ENCODE results near the gene DNMT1. TPM values are rescaled to one million over a fixed set of nuclear protein-coding genes. Genes with fewer than 3 reads are reported as not detected.

DNMT1 gene
- polyA plus RNA-seq, 3 donors, result 17.6 to 72.5 (median 19.0) TPM

DNA sequence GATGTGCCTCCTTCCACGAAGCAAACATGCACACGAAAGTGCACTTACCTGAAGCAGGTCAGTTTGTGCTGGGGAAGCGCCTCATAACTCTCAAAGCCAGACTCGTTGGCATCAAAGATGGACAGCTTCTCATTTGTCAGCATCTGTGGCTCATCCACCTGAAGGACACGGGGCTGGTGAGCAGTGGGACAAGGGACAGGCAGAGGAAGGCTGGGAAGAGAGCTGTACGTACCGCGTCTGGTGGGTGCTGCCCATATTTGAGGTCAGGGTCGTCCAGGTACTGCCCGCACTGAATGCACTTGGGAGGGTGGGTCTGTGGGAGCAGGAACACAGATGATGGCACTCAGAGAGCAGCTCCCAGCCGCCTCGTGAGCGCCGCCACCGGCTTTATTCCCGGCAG lies 35.1 kb downstream of the DNMT1 start:
- Histone ChIP-seq H3K79me2 (ENCODE audit: insufficient read depth, low read length) (no peaks in the 10 kb centered on the region), H2AFZ (ENCODE audit: insufficient read depth, low read depth, low read length, poor library complexity, severe bottlenecking) (no peak overlapping the region), H3K4me2 (replicated peaks; ENCODE audit: extremely low read depth, low read length, poor library complexity, severe bottlenecking) (no peak overlapping the region), H3K9ac (ENCODE audit: insufficient read depth, low read length, poor library complexity, severe bottlenecking) (no peak overlapping the region), H3K27me3 (ENCODE audit: control insufficient read depth in 2 of 2, insufficient read depth in 2 of 2, low read length in 2 of 2) (no peaks in the 10 kb centered on the region), H3K4me1 (ENCODE audit: control insufficient read depth in 1 of 2, insufficient read depth in 2 of 2, low read length in 2 of 2) (no peaks in the 10 kb centered on the region), H3K9me3 (replicated peaks in 1 of 2; ENCODE audit: control insufficient read depth in 1 of 2, insufficient read depth in 1 of 2, low read length in 2 of 2) (no peaks in the 10 kb centered on the region), H3K36me3 (replicated peaks in 1 of 2; ENCODE audit: control insufficient read depth in 1 of 2, insufficient read depth in 2 of 2, low read length in 2 of 2) (peaks cover 89 to 99% of the 10 kb centered on the region in 2 donors), H4K20me1 (ENCODE audit: insufficient read depth, low read length) (no peaks in the 10 kb centered on the region), H3K27ac (ENCODE audit: low read depth in 1 of 2, low read length in 2 of 2) (no peak overlapping the region), H3K4me3 (replicated peaks in 1 of 3; ENCODE audit: low read depth in 2 of 3, low read length in 3 of 3) (no peak overlapping the region)
- H3K4me1 Mint-ChIP-seq, result no peaks in the 10 kb centered on the region
- peaks cover 0 to 2% (median 0%) of the 10 kb centered on the region in 7 donors for H3K9me3 Mint-ChIP-seq
- TF ChIP-seq, protein P1, sequence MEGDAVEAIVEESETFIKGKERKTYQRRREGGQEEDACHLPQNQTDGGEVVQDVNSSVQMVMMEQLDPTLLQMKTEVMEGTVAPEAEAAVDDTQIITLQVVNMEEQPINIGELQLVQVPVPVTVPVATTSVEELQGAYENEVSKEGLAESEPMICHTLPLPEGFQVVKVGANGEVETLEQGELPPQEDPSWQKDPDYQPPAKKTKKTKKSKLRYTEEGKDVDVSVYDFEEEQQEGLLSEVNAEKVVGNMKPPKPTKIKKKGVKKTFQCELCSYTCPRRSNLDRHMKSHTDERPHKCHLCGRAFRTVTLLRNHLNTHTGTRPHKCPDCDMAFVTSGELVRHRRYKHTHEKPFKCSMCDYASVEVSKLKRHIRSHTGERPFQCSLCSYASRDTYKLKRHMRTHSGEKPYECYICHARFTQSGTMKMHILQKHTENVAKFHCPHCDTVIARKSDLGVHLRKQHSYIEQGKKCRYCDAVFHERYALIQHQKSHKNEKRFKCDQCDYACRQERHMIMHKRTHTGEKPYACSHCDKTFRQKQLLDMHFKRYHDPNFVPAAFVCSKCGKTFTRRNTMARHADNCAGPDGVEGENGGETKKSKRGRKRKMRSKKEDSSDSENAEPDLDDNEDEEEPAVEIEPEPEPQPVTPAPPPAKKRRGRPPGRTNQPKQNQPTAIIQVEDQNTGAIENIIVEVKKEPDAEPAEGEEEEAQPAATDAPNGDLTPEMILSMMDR (IDR thresholded peaks at IDR 0.05), result no peak
- intact Hi-C loops (cut with micrococcal nuclease), result no loop called here
- H3K36me3 Mint-ChIP-seq, result peaks cover 83 to 98% of the 10 kb centered on the region in 2 donors
- H3K27ac Mint-ChIP-seq, result peak overlapping the region in 2 of 7 donors; percentile 50 to 65
- H3K27me3 Mint-ChIP-seq (ENCODE audit: low read depth in 3 of 3), result peaks cover 0 to 2% (median 0%) of the 10 kb centered on the region in 3 donors
- 98% methylated on average over 16 of the region's 16 CpGs for WGBS (ENCODE audit: insufficient coverage)
- no peak for DNase-seq
- no peak overlapping the region for H3K4me3 Mint-ChIP-seq

DNA sequence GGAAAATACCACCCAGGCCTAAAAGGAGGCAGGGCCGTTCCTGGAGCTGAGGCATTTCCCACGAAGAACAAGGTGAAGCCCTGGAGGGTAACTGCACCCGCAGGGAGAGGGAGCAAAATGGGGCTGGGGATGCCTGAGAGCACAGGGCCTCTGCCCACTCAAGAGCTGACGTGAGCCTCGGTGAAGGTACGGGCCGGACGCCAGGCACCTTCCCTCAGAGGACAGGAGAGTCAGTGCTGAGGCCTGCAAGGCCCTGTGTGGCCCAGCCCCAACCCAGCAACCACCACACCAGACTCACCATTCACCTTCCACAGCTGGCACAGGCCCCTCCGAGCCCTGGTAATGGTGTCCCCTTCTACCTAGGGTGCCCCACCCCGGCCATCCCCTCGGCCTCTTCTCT lies 36.3 kb downstream of the DNMT1 start:
- TF ChIP-seq, protein P1 (IDR thresholded peaks at IDR 0.05), result no peak
- Histone ChIP-seq H3K4me1 (ENCODE audit: control insufficient read depth in 1 of 2, insufficient read depth in 2 of 2, low read length in 2 of 2) (no peaks in the 10 kb centered on the region), H3K36me3 (replicated peaks in 1 of 2; ENCODE audit: control insufficient read depth in 1 of 2, insufficient read depth in 2 of 2, low read length in 2 of 2) (peaks cover 89 to 99% of the 10 kb centered on the region in 2 donors), H3K9ac (ENCODE audit: insufficient read depth, low read length, poor library complexity, severe bottlenecking) (no peak overlapping the region), H4K20me1 (ENCODE audit: insufficient read depth, low read length) (no peaks in the 10 kb centered on the region), H3K9me3 (replicated peaks in 1 of 2; ENCODE audit: control insufficient read depth in 1 of 2, insufficient read depth in 1 of 2, low read length in 2 of 2) (no peaks in the 10 kb centered on the region), H2AFZ (ENCODE audit: insufficient read depth, low read depth, low read length, poor library complexity, severe bottlenecking) (no peak overlapping the region), H3K27ac (ENCODE audit: low read depth in 1 of 2, low read length in 2 of 2) (peak overlapping the region in 1 of 2 donors; percentile 14), H3K27me3 (ENCODE audit: control insufficient read depth in 2 of 2, insufficient read depth in 2 of 2, low read length in 2 of 2) (no peaks in the 10 kb centered on the region), H3K79me2 (ENCODE audit: insufficient read depth, low read length) (no peaks in the 10 kb centered on the region), H3K4me3 (replicated peaks in 1 of 3; ENCODE audit: low read depth in 2 of 3, low read length in 3 of 3) (no peak overlapping the region), H3K4me2 (replicated peaks; ENCODE audit: extremely low read depth, low read length, poor library complexity, severe bottlenecking) (no peak overlapping the region)
- H3K36me3 Mint-ChIP-seq, result peaks cover 89 to 98% of the 10 kb centered on the region in 2 donors
- WGBS (ENCODE audit: insufficient coverage), result 98% methylated on average over 8 of the region's 11 CpGs
- peaks cover 0 to 2% (median 0%) of the 10 kb centered on the region in 7 donors for H3K9me3 Mint-ChIP-seq
- H3K27ac Mint-ChIP-seq, result peak overlapping the region in 4 of 7 donors; percentile 36 to 78 (median 56)
- H3K27me3 Mint-ChIP-seq (ENCODE audit: low read depth in 3 of 3), result peaks cover 0 to 2% (median 0%) of the 10 kb centered on the region in 3 donors
- intact Hi-C loops (cut with micrococcal nuclease), result no loop called here
- no peaks in the 10 kb centered on the region for H3K4me1 Mint-ChIP-seq
- DNase-seq, result no peak
- no peak overlapping the region for H3K4me3 Mint-ChIP-seq

Data from CD14-positive monocyte (primary cell).